Left lung (tissue), 10 donors: ENCODE measurements around the gene MACROD2. TPM values are rescaled to one million over a fixed set of nuclear protein-coding genes. Genes with fewer than 3 reads are reported as not detected.

Source experiments
- ATAC-seq: fragments of 200-7000 bp; cut with Tn5 transposase; one replicate; pipeline ENCODE4 v1.9.1; 2020; ENCODE audit warnings: moderate library complexity
- DNase-seq, 4 donors: peaks; one replicate each; pipeline ENCODE4 v3.0.0-alpha.2; 2013 to 2020
- H3K27ac ChIP-seq, 2 donors: fragments of 200-600 bp; sonication (generic) in 1 of 2; one replicate each; pipeline versions ENCODE4 v1.5.0 to v1.8.0; 2020 to 2021
- H3K27me3 ChIP-seq, 2 donors: fragments of 200-600 bp; sonication (generic) in 1 of 2; one replicate each; pipeline versions ENCODE4 v1.5.0 to v1.8.0; 2020 to 2021
- H3K36me3 ChIP-seq, 2 donors: fragments of 200-600 bp; sonication (generic) in 1 of 2; one replicate each; pipeline versions ENCODE4 v1.5.0 to v1.8.0; 2020 to 2021
- H3K4me1 ChIP-seq, 2 donors: fragments of 200-600 bp; one replicate each; pipeline ENCODE4 v1.8.0; 2021
- H3K4me3 ChIP-seq, 2 donors: fragments of 200-600 bp; sonication (generic) in 1 of 2; one replicate each; pipeline versions ENCODE4 v1.5.0 to v1.8.0; 2020 to 2021; ENCODE audit warnings: mild to moderate bottlenecking in 1 of 2
- H3K9me3 ChIP-seq, 2 donors: fragments of 200-600 bp; sonication (generic) in 1 of 2; one replicate each; pipeline versions ENCODE4 v1.5.0 to v1.8.0; 2020 to 2021
- CTCF ChIP-seq, 2 donors: fragments of 200-600 bp; sonication (generic) in 1 of 2; IDR thresholded peaks; one replicate each; pipeline versions ENCODE4 v1.5.0 to v1.8.0; 2021; ENCODE audit warnings: antibody characterized with exemption in 2 of 2
- intact Hi-C, 2 donors: fragments of 100-400 bp; cut with DNase I; formaldehyde crosslinking; loops; one replicate each; pipeline versions ENCODE4 v1.11.2 to v1.14.2; 2022
- polyA plus RNA-seq, 6 donors: library from polyadenylated mRNA; unstranded; fragments of 120-200 nt; gene quantifications; one replicate each; pipeline ENCODE4 v1.2.1, GENCODE V29; 2013; ENCODE audit not compliant: insufficient read length in 6 of 6
- total RNA-seq, 2 donors: library from RNA; stranded (reverse); fragmentation: NEBNext Ultra II Directional; extraction: Animal tissue kit (Norgen Biotek cat#: 25700); gene quantifications; one replicate each; pipeline ENCODE4 v1.2.1, GENCODE V29; 2021
- donor health status: DM: no; HTN: yes; CAD: no.
- donor health status: DM: no; HTN: no; CAD: no.

MACROD2 gene
- total and polyA plus RNA-seq, 8 donors: 6.1 to 23.6 (median 8.9) TPM

GRCh38 chr20:14915356-14915755 is 920.0 kb downstream of the MACROD2 start:
- ATAC-seq (no peak), DNase-seq (no peak)
- intact Hi-C loops: no loop called here
- H3K4me1 ChIP-seq: no peaks in the 10 kb centered on the region
- no peak overlapping the region for H3K4me3 ChIP-seq
- H3K27ac ChIP-seq: no peak overlapping the region
- no peak for TF ChIP-seq CTCF (IDR thresholded peaks at IDR 0.05)
- no peaks in the 10 kb centered on the region for H3K36me3 ChIP-seq
- no peaks in the 10 kb centered on the region for H3K27me3 ChIP-seq
- no peaks in the 10 kb centered on the region for H3K9me3 ChIP-seq

- TF ChIP-seq CTCF (IDR thresholded peaks at IDR 0.05): no peak
- Histone ChIP-seq H3K27me3 (no peaks in the 10 kb centered on the region), H3K9me3 (no peaks in the 10 kb centered on the region), H3K4me3 (no peak overlapping the region), H3K4me1 (no peaks in the 10 kb centered on the region), H3K27ac (no peak overlapping the region), H3K36me3 (no peaks in the 10 kb centered on the region)
- ATAC-seq (no peak), DNase-seq (no peak)
- intact Hi-C loops: no loop called here
Measured at GRCh38 chr20:14916360-14916920, 921.1 kb downstream of the MACROD2 start.

- H3K27me3 ChIP-seq: no peaks in the 10 kb centered on the region
- H3K4me3 ChIP-seq: no peak overlapping the region
- H3K36me3 ChIP-seq: no peaks in the 10 kb centered on the region
- H3K27ac ChIP-seq: no peak overlapping the region
- ATAC-seq: no peak
- no peak for TF ChIP-seq CTCF (IDR thresholded peaks at IDR 0.05)
- DNase-seq: no peak
- H3K4me1 ChIP-seq: no peaks in the 10 kb centered on the region
- intact Hi-C loops: no loop called here
- H3K9me3 ChIP-seq: no peaks in the 10 kb centered on the region
Measured at GRCh38 chr20:14918281-14918680, 923.0 kb downstream of the MACROD2 start.

GRCh38 chr20:14918976-14919375 is 923.7 kb downstream of the MACROD2 start:
- intact Hi-C loops: no loop called here
- no peak overlapping the region for H3K4me3 ChIP-seq
- DNase-seq (no peak), ATAC-seq (no peak)
- H3K4me1 ChIP-seq: no peaks in the 10 kb centered on the region
- no peak for TF ChIP-seq CTCF (IDR thresholded peaks at IDR 0.05)
- no peaks in the 10 kb centered on the region for H3K9me3 ChIP-seq
- no peaks in the 10 kb centered on the region for H3K27me3 ChIP-seq
- H3K27ac ChIP-seq: peak overlapping the region in 1 of 2 donors; percentile 49
- no peaks in the 10 kb centered on the region for H3K36me3 ChIP-seq

- H3K27me3 ChIP-seq: no peaks in the 10 kb centered on the region
- no peaks in the 10 kb centered on the region for H3K4me1 ChIP-seq
- peak overlapping the region in 1 of 2 donors; percentile 49 for H3K27ac ChIP-seq
- no peaks in the 10 kb centered on the region for H3K36me3 ChIP-seq
- H3K4me3 ChIP-seq: no peak overlapping the region
- ATAC-seq (peak; percentile 95), DNase-seq (peak in 2 of 4 donors; percentile 24 to 48)
- TF ChIP-seq CTCF (IDR thresholded peaks at IDR 0.05): no peak
- intact Hi-C loops: no loop called here
- H3K9me3 ChIP-seq: no peaks in the 10 kb centered on the region
Measured at GRCh38 chr20:14919501-14920081, 924.3 kb downstream of the MACROD2 start.
